Left lung (tissue), 10 donors: Measurements from ENCODE around the gene GCFC2. TPM values are rescaled to one million over a fixed set of nuclear protein-coding genes. Genes with fewer than 3 reads are reported as not detected.

Source experiments
- ATAC-seq: fragments of 200-7000 bp; cut with Tn5 transposase; one replicate; pipeline ENCODE4 v1.9.1; 2020; ENCODE audit warnings: moderate library complexity
- DNase-seq, 4 donors: peaks; one replicate each; pipeline ENCODE4 v3.0.0-alpha.2; 2013 to 2020
- H3K27ac ChIP-seq, 2 donors: fragments of 200-600 bp; sonication (generic) in 1 of 2; one replicate each; pipeline versions ENCODE4 v1.5.0 to v1.8.0; 2020 to 2021
- H3K27me3 ChIP-seq, 2 donors: fragments of 200-600 bp; sonication (generic) in 1 of 2; one replicate each; pipeline versions ENCODE4 v1.5.0 to v1.8.0; 2020 to 2021
- H3K36me3 ChIP-seq, 2 donors: fragments of 200-600 bp; sonication (generic) in 1 of 2; one replicate each; pipeline versions ENCODE4 v1.5.0 to v1.8.0; 2020 to 2021
- H3K4me1 ChIP-seq, 2 donors: fragments of 200-600 bp; one replicate each; pipeline ENCODE4 v1.8.0; 2021
- H3K4me3 ChIP-seq, 2 donors: fragments of 200-600 bp; sonication (generic) in 1 of 2; one replicate each; pipeline versions ENCODE4 v1.5.0 to v1.8.0; 2020 to 2021; ENCODE audit warnings: mild to moderate bottlenecking in 1 of 2
- H3K9me3 ChIP-seq, 2 donors: fragments of 200-600 bp; sonication (generic) in 1 of 2; one replicate each; pipeline versions ENCODE4 v1.5.0 to v1.8.0; 2020 to 2021
- intact Hi-C, 2 donors: fragments of 100-400 bp; cut with DNase I; formaldehyde crosslinking; loops; one replicate each; pipeline versions ENCODE4 v1.11.2 to v1.14.2; 2022
- polyA plus RNA-seq, 6 donors: library from polyadenylated mRNA; unstranded; fragments of 120-200 nt; gene quantifications; one replicate each; pipeline ENCODE4 v1.2.1, GENCODE V29; 2013; ENCODE audit not compliant: insufficient read length in 6 of 6
- total RNA-seq, 2 donors: library from RNA; stranded (reverse); fragmentation: NEBNext Ultra II Directional; extraction: Animal tissue kit (Norgen Biotek cat#: 25700); gene quantifications; one replicate each; pipeline ENCODE4 v1.2.1, GENCODE V29; 2021
- TF ChIP-seq, protein P1 (sequence below), 2 donors: fragments of 200-600 bp; sonication (generic) in 1 of 2; IDR thresholded peaks; one replicate each; pipeline versions ENCODE4 v1.5.0 to v1.8.0; 2021; ENCODE audit warnings: antibody characterized with exemption in 2 of 2
- donor health status: DM: no; HTN: yes; CAD: no.
- donor health status: DM: no; HTN: no; CAD: no.

GCFC2 gene
- total and polyA plus RNA-seq, 8 donors, result 10.4 to 48.8 (median 45.2) TPM

DNA sequence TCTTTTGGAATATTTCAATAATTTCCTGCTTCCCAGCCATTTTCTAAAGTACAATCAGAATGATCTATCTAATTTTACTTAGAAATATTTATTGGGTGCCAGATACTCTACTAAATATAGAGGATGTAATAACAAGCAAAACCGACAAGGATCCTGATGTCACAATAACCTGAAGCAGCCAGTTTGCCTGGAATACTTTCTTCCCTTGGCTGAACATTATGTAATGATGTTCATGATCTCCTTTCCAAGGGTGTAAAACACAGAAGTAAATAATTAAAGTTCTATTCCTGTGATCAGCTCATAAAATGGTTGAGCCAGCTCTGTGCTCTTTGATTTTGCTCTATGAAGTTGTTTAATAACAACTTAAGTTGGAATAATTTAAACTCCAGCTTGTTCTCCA, 66.7 kb downstream of the GCFC2 start:
- DNase-seq (no peak), ATAC-seq (no peak)
- TF ChIP-seq, protein P1, sequence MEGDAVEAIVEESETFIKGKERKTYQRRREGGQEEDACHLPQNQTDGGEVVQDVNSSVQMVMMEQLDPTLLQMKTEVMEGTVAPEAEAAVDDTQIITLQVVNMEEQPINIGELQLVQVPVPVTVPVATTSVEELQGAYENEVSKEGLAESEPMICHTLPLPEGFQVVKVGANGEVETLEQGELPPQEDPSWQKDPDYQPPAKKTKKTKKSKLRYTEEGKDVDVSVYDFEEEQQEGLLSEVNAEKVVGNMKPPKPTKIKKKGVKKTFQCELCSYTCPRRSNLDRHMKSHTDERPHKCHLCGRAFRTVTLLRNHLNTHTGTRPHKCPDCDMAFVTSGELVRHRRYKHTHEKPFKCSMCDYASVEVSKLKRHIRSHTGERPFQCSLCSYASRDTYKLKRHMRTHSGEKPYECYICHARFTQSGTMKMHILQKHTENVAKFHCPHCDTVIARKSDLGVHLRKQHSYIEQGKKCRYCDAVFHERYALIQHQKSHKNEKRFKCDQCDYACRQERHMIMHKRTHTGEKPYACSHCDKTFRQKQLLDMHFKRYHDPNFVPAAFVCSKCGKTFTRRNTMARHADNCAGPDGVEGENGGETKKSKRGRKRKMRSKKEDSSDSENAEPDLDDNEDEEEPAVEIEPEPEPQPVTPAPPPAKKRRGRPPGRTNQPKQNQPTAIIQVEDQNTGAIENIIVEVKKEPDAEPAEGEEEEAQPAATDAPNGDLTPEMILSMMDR (IDR thresholded peaks at IDR 0.05), result no peak

DNA sequence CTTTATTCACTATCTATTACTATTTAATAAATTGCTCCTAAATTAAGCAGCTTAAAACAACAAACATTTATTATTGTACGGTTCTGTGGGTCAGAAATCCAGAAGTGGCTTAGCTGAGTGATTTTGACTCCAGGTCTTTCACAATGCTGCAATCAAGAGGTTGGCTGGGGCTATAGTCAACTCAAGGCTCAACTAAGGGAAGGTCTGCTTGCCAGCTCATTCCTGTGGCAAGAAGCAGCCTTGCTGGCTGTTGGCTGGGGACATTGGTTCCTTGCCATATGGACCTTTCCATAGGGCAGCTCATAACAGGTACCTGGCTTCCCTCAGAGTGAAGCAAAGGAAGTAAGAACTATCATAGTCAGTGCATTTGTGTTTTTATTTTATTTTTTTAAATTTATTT, 69.1 kb downstream of the GCFC2 start:
- peak; percentile 72 for ATAC-seq
- Histone ChIP-seq H3K36me3 (no peaks in the 10 kb centered on the region), H3K4me3 (no peak overlapping the region), H3K9me3 (no peaks in the 10 kb centered on the region), H3K4me1 (peaks cover 11 to 12% of the 10 kb centered on the region in 2 donors), H3K27ac (peak overlapping the region; percentile 40 to 47), H3K27me3 (peaks cover 0 to 7% of the 10 kb centered on the region in 2 donors)
- DNase-seq, result no peak
- intact Hi-C loops, result no loop called here
- TF ChIP-seq, protein P1 (IDR thresholded peaks at IDR 0.05), result no peak

More for the DNA sequence above, 66.7 kb downstream of the GCFC2 start:
- intact Hi-C loops, result no loop called here
- H3K9me3 ChIP-seq, result no peaks in the 10 kb centered on the region
- peaks cover 12 to 31% of the 10 kb centered on the region in 2 donors for H3K4me1 ChIP-seq
- peaks cover 0 to 3% of the 10 kb centered on the region in 2 donors for H3K36me3 ChIP-seq
- H3K27ac ChIP-seq, result no peak overlapping the region
- no peaks in the 10 kb centered on the region for H3K27me3 ChIP-seq
- H3K4me3 ChIP-seq, result no peak overlapping the region

DNA sequence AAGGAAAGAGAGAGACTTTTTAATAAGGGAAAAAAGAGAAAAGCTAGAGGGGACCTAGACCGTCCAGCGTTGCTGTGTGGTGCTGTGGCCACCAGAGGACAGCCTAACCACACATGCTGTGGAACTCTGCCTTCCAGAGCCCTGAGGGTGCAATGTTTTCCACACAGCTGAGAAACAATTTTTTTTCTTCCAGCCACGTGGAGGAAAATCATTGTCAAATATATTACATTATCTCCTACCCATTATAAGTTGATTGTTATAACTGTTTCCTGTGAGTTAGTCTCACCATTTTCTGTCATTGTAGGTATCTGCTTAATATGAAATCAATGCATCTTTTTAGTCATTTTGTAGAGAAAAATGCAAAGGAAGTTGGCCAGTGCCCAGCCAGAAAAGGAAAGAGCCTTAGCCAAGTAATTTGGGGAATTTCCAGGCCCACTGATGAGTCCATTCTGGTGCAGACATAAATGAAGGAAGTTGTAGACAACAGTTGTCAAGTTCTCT, 70.0 kb downstream of the GCFC2 start:
- TF ChIP-seq, protein P1 (IDR thresholded peaks at IDR 0.05), result peak; percentile 87 to 98
- no peaks in the 10 kb centered on the region for H3K9me3 ChIP-seq
- no peaks in the 10 kb centered on the region for H3K36me3 ChIP-seq
- peaks cover 7 to 8% of the 10 kb centered on the region in 2 donors for H3K4me1 ChIP-seq
- ATAC-seq (peak; percentile 100), DNase-seq (peak; percentile 71 to 86 (median 75))
- H3K27ac ChIP-seq, result peak overlapping the region; percentile 40 to 47
- H3K4me3 ChIP-seq, result no peak overlapping the region
- peaks cover 0 to 7% of the 10 kb centered on the region in 2 donors for H3K27me3 ChIP-seq
- intact Hi-C loops, result no loop called here

DNA sequence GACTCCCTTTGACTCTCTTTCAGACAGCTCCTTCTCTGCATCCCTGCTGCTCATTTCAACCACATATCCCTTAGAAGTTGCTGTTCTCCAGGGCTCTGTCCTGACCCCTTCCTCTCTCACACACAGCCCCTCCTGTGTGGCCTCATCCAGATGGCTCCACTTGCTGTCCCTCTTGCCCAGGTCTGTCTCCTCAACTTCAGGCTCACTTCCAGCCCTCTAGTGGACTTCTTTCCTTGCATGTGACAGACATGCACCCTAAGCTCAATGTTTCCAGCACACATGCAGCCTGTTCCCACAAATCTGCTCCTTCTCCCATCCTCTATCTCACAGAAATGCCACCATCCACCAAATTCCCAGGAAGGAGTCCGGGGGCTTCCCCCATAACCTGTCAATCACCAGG, 73.1 kb downstream of the GCFC2 start:
- ATAC-seq, result no peak
- no peak for DNase-seq
- Histone ChIP-seq H3K4me3 (no peak overlapping the region), H3K27ac (no peak overlapping the region), H3K36me3 (no peaks in the 10 kb centered on the region), H3K4me1 (peaks cover 7 to 8% of the 10 kb centered on the region in 2 donors), H3K9me3 (no peaks in the 10 kb centered on the region), H3K27me3 (peaks cover 0 to 7% of the 10 kb centered on the region in 2 donors)
- TF ChIP-seq, protein P1 (IDR thresholded peaks at IDR 0.05), result no peak
- intact Hi-C loops, result no loop called here

DNA sequence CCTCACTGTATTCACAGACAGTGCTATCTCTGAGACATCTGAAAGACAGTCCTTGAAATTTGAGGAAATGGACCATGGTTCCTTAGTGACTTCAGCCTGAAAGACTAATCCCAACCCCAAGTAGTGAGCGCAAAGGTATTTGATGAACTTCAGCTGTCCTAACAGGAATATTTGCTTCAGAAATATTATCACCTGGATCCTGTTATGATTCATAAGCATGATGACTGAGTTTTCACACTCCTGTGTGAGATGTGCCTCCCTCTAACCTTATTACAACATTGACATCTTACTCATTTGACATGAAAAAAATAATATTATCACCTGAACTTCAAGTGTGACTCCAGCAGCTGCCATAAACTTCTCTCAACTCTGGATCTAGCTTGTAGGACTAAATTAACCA, 75.8 kb downstream of the GCFC2 start:
- no peak for DNase-seq
- ATAC-seq, result no peak
- TF ChIP-seq, protein P1 (IDR thresholded peaks at IDR 0.05), result no peak
- H3K4me1 ChIP-seq, result no peaks in the 10 kb centered on the region
- no peaks in the 10 kb centered on the region for H3K36me3 ChIP-seq
- H3K27ac ChIP-seq, result no peak overlapping the region
- H3K9me3 ChIP-seq, result no peaks in the 10 kb centered on the region
- peaks cover 0 to 7% of the 10 kb centered on the region in 2 donors for H3K27me3 ChIP-seq
- H3K4me3 ChIP-seq, result no peak overlapping the region
- intact Hi-C loops, result no loop called here
